Stimulated activated CD4-positive, alpha-beta T cell treated with anti-CD3 and anti-CD28 coated beads, Interleukin-4, amount 100 ng/mL, for 4 hours (primary cell): ENCODE results near the gene CCDC30.
"Not testable (repeated sequence)": the region's sequence is repeated elsewhere in the genome, so short reads cannot be mapped to it uniquely, and the experiment has no call there.

Experiments used
- DNase-seq, 2 experiments: peaks; one replicate each; pipeline ENCODE4 v3.0.0-alpha.2; 2020

Gene CCDC30

GRCh38 chr1:42660907-42661500 is 197.9 kb downstream of the CCDC30 start:
- DNase-seq, result no peak

GRCh38 chr1:42669936-42670335 is 206.8 kb downstream of the CCDC30 start:
- DNase-seq, result no peak

DNA sequence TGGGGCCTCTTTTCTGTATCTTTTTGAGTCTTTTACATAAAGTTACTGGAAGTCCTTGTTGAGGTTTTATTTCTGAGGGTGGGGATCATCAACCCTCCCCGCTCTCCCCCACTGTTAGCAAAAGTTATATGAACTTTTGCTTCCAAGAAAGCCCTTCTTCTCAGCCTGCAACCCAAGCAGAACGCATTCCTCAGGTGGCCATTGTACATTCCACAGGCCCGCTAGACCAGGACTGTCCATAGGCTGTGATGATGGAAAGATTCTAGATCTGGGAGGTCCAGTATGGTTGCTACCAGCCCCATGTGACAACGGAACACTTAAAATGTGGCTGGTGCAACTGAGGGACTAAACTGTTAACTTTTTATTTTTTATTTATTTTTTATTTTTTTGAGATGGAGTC is 207.3 kb downstream of the CCDC30 start:
- no peak for DNase-seq

DNA sequence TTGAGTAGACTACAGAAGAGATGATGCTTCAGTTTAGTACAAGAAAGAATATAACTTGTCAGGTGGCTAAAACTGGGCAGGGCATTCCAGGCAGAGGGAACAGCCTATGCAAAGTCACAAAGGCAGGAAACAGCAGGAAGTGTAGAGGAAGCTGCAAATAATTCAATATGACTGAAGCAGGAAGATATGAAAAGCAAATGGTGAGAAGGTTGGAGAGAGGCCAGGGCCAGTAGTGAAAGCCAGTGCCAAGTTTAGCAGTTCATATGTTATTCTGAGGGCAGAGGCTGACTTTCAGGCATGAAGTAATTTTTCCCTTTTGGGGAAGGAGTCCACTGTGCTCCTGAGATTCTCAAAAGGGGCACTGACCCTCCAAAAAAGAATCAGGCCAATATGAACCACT is 211.1 kb downstream of the CCDC30 start:
- DNase-seq, result no peak

DNA sequence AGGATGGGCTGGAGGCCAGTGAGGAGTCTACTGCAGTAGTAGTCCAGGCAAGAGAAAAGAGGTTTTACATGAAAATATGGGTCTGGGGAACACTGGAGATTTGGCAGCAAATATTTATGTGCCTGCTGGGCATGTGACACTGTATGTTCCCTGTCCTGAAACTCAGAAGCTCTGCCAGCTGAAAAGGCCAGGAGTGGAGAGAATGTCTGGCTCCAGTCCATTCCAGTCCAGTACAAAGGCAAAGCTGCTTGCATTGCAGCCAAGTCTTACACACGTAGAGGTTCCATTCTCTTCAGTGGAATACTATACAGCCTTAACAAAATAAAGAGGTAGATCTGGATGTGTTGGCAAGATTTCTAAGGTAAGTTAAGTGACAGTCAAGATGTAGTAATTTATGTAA is 211.6 kb downstream of the CCDC30 start:
- DNase-seq, result no peak

GRCh38 chr1:42675467-42675866 is 212.4 kb downstream of the CCDC30 start:
- no peak for DNase-seq

DNA sequence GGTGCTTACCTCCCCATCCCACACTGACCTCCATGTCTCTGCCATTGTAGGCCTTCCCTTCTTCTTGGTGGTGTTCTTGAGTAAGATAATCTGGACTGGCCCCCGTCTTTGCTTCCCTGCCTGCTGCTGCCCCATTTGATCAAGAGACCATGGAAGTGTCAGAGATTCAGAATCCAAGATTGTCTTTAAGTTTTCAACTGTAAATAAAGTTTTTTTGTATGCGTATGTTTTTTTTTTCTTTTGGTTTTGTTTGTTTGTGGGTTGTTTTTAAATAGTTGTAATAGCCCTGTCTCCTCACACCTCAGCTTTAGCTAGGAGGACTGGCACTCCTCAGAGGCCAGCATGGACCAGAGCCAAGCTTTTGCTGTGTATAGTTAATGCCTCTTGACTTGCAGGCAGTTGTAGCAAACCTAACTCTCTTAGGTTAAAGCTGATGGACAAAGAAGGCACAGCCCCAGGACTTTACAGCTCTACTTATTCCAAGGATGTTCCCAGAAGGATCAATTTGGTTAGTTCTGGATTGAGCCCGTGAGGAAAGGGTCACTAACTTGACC is 213.5 kb downstream of the CCDC30 start:
- DNase-seq, result no peak

GRCh38 chr1:42679364-42679983 is 216.4 kb downstream of the CCDC30 start:
- no peak for DNase-seq

GRCh38 chr1:42680055-42680454 is 217.0 kb downstream of the CCDC30 start:
- no peak for DNase-seq

DNA sequence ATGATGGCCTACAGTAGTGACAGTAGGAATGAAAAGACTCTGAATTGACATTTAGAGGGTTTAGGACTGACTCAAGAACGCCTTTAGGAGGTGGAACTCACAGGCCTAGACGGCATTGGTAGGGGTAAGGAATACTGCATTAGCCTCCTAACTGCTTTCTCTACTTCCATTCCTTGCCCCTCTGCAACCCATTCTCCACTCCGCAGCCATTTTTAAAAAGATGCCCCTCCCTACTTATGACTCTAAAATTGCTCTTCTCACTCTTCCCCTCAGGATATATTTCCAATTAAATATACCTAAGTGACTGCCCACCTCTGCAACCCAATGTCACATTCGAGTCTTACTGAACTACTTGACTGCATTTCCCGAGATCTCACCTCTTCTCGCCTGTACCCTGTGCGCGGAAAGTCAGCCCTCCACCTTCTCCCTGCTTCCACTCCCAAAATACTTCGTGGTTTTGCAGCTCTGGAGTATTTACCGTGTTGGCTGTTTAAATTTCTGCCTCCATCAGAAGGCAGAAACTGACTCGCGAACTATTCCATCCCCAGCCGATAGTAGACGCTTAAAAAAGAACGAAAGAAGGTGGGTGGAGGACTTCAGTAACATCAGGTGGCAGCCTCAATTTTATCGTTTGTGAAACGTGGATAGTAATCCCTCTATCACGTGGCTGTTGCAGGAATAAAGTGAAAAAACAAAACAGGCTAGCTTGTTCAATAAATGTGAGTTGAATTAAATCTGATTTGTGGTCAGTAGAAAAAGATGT is 218.0 kb downstream of the CCDC30 start:
- DNase-seq, result peak in 1 of 2 experiments; percentile 17

GRCh38 chr1:42681741-42682483 is 218.8 kb downstream of the CCDC30 start, which contains the start of gene YBX1:
TSS of gene YBX1 (plus strand) at chr1:42682418. CDS start at chr1:42682566, 148 bp downstream.
- DNase-seq, result peak; percentile 92 to 95

GRCh38 chr1:42682484-42682738 is 219.3 kb downstream of the CCDC30 start:
- DNase-seq, result not testable (repeated sequence)

- peak; percentile 62 to 67 for DNase-seq
Measured at GRCh38 chr1:42682739-42683531, 219.8 kb downstream of the CCDC30 start.

DNA sequence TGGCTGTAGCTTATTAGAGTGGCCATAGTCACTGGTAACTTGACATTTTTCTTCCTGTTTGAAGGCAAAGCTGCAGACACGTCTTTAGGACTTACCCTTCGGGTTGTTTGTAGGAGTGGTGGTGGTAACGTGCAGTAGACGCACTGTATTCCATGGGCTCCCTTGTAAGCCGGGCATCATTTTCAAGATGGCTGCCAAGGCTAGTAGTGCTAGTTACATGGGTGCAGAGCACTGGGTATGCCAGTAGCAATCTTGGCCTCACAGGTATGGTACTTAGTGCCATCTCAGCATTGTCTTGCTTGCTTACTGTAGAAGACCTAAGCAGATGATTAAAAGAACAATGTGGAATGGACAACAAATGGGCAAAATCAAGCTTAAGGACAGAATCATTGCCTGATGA is 221.1 kb downstream of the CCDC30 start:
- peak in 1 of 2 experiments; percentile 4 for DNase-seq

DNA sequence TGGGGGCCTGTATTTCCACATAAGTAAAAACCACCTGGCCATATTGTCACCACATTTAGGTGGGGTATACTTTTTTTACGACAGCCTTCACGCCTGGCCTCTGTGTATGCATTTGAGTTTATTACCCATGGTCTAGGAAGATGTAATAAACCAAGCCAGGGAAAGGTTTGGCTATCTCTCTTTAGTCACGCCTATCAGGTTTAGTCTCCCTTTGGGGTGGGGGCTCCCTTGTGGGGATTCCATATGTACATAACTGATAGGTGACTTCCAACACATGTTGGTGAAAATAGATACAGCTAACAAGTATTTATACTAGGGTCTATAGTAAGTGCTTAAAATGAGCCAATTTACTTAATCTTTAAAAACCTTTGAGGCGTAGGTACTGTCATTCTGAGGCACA is 223.3 kb downstream of the CCDC30 start:
- no peak for DNase-seq

GRCh38 chr1:42689912-42690311 is 226.8 kb downstream of the CCDC30 start:
- no peak for DNase-seq

DNA sequence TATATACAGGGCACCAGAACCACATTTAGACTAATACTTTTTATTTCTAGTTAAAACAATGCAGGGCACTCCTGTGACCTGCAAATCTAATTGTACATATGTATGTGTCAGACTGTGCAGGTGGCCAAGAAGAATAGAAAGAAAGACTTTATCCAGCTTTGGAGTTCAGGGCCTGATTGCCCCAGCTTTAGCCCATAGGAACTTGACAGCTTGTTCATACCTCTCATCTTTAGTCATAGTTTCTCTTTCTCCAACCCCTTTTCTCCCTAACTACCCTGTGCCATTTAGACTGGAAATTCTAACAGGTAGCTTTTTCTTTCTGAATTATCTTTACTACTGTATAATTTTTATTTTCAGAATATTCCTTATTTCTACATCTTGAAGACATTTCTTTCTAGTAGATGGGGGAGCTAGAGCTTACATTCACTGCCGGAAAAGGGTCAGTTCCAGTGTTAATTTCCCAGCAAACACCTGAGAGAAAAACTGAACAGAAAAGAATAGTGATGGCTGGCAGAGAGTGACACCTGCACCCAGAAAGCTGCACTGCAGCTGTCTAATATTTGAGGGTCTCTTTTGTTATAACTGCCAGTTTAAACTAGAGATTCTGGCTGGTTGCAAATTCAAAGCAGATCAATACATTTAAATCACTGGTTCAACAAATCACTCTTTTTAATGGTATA is 227.5 kb downstream of the CCDC30 start:
- DNase-seq, result no peak

GRCh38 chr1:42691157-42691498 is 228.0 kb downstream of the CCDC30 start:
- no peak for DNase-seq

DNA sequence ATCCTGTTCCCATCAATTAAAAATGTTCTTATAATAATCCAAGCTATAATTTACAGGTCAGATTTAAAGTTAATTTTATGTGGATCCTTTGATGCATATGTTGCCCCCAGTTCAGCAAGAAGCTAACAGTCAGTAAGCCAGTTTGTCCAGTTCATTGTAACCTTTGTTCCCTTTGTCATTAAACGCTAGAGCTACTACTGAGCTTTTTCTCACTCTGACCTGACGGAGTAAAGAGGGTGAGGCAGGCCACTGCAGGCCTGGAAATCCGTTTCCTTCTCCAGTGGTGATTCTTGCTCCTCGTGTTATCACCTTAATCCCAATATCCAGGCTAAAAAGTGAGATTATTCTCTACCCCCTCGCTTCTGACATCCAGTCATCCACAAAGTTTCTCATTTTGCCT is 229.4 kb downstream of the CCDC30 start:
- DNase-seq, result no peak

DNA sequence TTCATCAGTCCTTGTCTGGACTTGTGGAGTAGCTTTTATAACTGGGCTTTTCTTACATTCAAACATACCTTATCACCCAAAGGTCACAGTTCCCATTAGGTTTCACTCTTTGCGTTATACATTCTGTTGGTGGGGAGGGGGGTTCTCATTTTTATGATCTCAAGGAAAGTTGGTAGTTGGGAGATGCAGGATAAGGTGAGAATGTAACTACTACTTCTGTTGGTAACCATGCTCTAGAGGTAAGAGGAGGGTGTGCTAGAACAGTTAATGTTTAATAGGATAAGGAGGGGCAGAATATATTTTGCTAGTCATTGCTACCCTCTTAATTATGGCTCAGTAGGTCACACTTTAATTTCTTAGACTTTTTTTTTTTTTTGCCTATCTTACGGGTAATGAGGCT is 229.8 kb downstream of the CCDC30 start:
- DNase-seq, result no peak

- DNase-seq, result no peak
Measured at GRCh38 chr1:42698081-42698813, 235.2 kb downstream of the CCDC30 start.
